NCI-H2196 treated with DMSO at 0.1 percent for 48 hours (cell line): ENCODE measurements around the gene MED13.
A peak's percentile ranks its signal among the peaks of the same experiment; 100 is the strongest.
"Not testable (repeated sequence)": the region's sequence is repeated elsewhere in the genome, so short reads cannot be mapped to it uniquely, and the experiment has no call there.

ENCODE experiments used
- DNase-seq: peaks from one replicate; lab custom pipeline; 2025; ENCODE audit not compliant: unreplicated experiment; lab: John Stamatoyannopoulos, UW

The MED13 gene

GRCh38 chr17:62001105-62001504 lies 64.0 kb downstream of the MED13 start:
- DNase-seq: no peak

- no peak for DNase-seq
Observed at GRCh38 chr17:62000186-62000585, 64.9 kb downstream of the MED13 start.

- not testable (repeated sequence) for DNase-seq
Observed at GRCh38 chr17:61998534-61998933, 66.5 kb downstream of the MED13 start.

- DNase-seq: peak; percentile 7
Observed at GRCh38 chr17:61997664-61998063, 67.4 kb downstream of the MED13 start.

DNA sequence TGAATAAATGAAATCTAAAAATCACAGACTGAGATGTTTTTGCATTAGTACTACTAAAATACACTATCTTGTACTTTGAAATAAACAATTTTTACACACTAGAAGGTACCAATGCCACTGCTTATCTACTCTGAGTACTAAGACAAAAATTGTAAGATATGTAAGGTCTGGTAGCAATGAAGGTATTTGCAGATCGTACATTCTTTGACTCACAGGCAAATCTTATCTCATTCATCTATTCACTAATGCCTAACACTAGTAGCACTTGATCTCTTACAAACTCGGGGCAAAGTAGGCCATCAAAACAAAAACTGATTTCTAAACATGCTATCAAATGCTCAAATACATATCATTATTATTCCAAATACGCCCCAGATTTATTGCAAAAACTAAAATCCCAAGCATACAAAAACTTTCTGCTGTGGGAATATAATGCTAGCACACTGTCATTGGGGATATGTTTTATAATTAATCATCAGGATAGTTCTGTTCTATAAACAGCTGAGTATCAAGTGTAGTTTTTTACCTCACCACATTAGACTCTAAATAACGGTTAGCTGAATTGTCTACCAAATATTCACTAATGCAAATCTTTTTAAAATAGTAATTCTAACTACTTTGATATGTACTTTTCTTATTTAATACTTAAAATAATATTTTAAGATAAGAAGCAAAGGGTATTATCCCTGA lies 68.0 kb downstream of the MED13 start:
- no peak for DNase-seq

GRCh38 chr17:61989509-61989908 lies 75.6 kb downstream of the MED13 start:
- no peak for DNase-seq

- DNase-seq: no peak
Observed at GRCh38 chr17:61986898-61987297, 78.2 kb downstream of the MED13 start.

- no peak for DNase-seq
Observed at GRCh38 chr17:61984821-61985220, 80.3 kb downstream of the MED13 start.

- DNase-seq: no peak
Observed at GRCh38 chr17:61981323-61981722, 83.8 kb downstream of the MED13 start.

- no peak for DNase-seq
Observed at GRCh38 chr17:61980535-61980934, 84.5 kb downstream of the MED13 start.

DNA sequence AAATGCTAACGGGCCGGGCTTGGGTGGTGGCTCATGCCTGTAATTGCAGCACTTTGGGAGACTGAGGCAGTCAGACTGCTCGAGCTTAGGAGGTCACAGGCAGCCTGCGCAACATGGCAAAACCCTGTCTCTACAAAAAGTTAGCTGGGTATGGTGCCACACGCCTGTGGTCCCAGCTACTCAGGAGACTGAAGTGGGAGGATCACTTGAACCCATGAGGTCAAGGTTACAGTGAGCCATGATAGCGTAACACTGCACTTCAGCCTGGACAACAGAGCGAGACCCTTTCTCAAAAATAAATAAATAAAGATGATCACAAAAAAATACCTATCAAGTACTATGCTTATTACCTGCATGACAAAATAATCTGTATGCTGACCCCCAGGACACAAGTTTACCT lies 91.0 kb downstream of the MED13 start:
- DNase-seq: no peak

GRCh38 chr17:61972311-61972710 lies 92.8 kb downstream of the MED13 start:
- no peak for DNase-seq

DNA sequence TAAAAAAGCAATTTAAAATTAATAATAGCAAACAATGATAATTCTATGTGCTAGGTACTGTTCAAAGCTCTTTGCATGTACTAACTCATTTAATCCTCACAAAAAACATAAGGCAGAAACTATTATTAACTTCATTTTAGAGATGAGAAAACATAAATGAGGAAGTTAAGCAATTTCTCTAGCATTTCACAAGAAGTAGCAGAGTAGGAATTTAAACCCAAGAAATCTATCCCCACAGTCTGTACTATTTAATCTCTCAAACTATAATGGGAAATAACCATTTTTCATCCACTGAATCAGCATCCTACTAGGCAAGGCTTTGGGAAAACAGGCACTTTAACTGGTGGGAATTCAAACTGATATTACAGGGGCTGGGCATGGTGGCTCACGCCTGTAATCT lies 95.0 kb downstream of the MED13 start:
- DNase-seq: no peak

DNA sequence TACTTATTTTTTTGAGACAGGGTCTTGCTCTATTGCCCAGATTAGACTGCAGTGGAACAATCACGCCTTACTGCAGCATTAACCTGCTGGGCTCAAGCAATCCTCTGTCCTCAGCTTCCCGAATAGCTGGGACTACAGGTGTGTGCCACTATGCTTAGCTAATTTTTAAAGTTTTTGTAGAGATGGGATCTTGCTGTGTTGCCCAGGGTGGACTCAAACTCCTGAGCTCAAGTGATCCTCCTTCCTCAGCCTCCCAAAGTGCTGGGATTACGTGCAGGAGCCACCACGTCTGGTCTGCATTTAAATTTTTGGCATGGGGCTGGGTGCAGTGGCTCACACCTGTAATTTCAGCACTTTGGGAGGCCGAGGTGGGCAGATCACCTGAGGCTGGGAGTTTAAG lies 96.3 kb downstream of the MED13 start:
- no peak for DNase-seq

DNA sequence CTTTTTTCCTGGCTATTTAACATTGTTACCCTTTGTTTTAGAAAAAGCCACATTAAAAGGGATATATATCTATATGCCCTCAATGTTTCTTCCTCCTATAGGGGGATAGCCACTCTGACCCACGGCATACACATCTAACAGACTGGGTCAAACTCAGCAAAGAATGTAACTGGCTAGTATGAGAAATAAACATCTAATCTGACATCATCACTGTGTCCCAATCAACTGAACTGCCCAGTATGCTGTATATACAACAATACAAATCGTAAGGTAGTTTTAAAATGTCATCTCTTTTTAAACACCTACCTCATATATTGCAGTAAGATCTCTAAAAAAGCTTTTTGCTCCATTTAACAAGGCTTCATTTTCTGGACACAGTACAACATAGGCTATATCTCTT lies 97.3 kb downstream of the MED13 start:
- DNase-seq: no peak

GRCh38 chr17:61966191-61966590 lies 98.9 kb downstream of the MED13 start:
- DNase-seq: no peak

GRCh38 chr17:61955619-61956018 lies 109.5 kb downstream of the MED13 start:
- no peak for DNase-seq

- DNase-seq: no peak
Observed at GRCh38 chr17:61947367-61948078, 117.6 kb downstream of the MED13 start.

DNA sequence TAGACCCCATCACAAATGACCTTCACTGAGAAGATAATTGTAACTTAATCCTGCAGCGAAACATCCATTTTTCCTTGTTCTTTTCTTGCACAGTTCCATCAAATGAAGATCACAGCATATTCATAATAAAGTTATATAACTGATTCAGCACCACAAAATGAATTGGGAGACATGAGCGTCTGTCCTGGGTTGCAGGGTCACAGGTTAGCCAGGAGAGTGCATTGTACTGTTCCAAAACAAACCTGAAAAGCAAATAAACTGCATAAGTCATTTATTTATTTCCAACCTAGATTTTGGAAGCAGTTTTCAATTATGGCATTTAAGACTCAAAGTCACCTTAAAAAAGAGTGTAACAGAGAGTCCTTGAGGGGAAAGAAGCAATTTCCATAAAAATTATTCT lies 118.7 kb downstream of the MED13 start:
- no peak for DNase-seq

- no peak for DNase-seq
Observed at GRCh38 chr17:61943117-61943516, 122.0 kb downstream of the MED13 start.

- no peak for DNase-seq
Observed at GRCh38 chr17:61942085-61942484, 123.0 kb downstream of the MED13 start.

DNA sequence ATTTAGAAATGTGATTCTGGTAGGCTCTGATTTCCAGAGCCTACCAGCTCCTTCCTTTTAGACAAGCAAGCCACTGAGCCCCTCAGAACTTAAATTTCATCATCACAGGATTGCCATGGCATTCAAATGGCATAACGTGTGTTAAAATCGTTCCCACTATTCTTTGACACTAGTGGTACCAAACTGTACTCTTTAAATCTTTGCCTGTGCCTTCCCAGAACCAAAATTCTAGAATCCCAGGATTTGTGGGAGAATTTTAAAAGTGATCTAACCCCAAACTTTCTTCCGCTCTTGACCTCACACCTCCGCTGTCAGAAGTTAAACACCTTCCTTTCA lies 137.0 kb downstream of the MED13 start:
- no peak for DNase-seq
